Liver (tissue), 9 donors: ENCODE results near the gene PDE6B. TPM values are rescaled to one million over a fixed set of nuclear protein-coding genes. Genes with fewer than 3 reads are reported as not detected.

Source experiments
- DNase-seq: peaks from one replicate; pipeline ENCODE4 v3.0.0-alpha.2; 2017; ENCODE audit warnings: low spot score
- H3K27ac ChIP-seq, 2 donors: one replicate each; pipeline ENCODE4 v1.7.0; 2013; ENCODE audit warnings: inconsistent platforms in 2 of 2, low read length in 2 of 2, control low read depth in 1 of 2, low read depth in 1 of 2, mild to moderate bottlenecking in 1 of 2
- H3K27me3 ChIP-seq, 4 donors: one replicate each; pipeline versions ENCODE4 v1.6.1 to v1.7.0; 2013; ENCODE audit warnings: low read length in 3 of 4, inconsistent platforms in 1 of 4, mild to moderate bottlenecking in 1 of 4, moderate library complexity in 1 of 4; ENCODE audit not compliant: control insufficient read depth in 4 of 4, insufficient read depth in 4 of 4
- H3K36me3 ChIP-seq, 4 donors: one replicate each; pipeline versions ENCODE4 v1.6.1 to v1.7.0; 2013; ENCODE audit warnings: low read length in 3 of 4, mild to moderate bottlenecking in 3 of 4, low read depth in 1 of 4, moderate library complexity in 1 of 4; ENCODE audit not compliant: control insufficient read depth in 4 of 4, insufficient read depth in 3 of 4
- H3K4me1 ChIP-seq, 4 donors: one replicate each; pipeline versions ENCODE4 v1.6.1 to v1.7.0; 2013; ENCODE audit warnings: low read length in 3 of 4, mild to moderate bottlenecking in 3 of 4, moderate library complexity in 1 of 4; ENCODE audit not compliant: control insufficient read depth in 4 of 4, insufficient read depth in 4 of 4
- H3K4me3 ChIP-seq, 3 donors: one replicate each; pipeline versions ENCODE4 v1.6.1 to v1.7.0; 2013; ENCODE audit warnings: low read length in 3 of 3, control low read depth in 1 of 3, low read depth in 1 of 3, mild to moderate bottlenecking in 1 of 3
- H3K9ac ChIP-seq, 2 donors: one replicate each; pipeline ENCODE4 v1.7.0; 2013; ENCODE audit warnings: low read length in 2 of 2, mild to moderate bottlenecking in 2 of 2, moderate library complexity in 2 of 2, control low read depth in 1 of 2, low read depth in 1 of 2
- H3K9me3 ChIP-seq, 4 donors: one replicate each; pipeline versions ENCODE4 v1.6.1 to v1.7.0; 2013; ENCODE audit warnings: low read length in 3 of 4; ENCODE audit not compliant: control insufficient read depth in 4 of 4
- ATF3 ChIP-seq: IDR thresholded peaks from 2 replicates; pipeline ENCODE4 v1.6.1; 2016; ENCODE audit warnings: antibody characterized with exemption
- CTCF ChIP-seq: fragments of 150-350 bp; IDR thresholded peaks from 2 replicates; pipeline ENCODE4 v1.5.1; 2017; ENCODE audit warnings: improper control_type of control experiment, low read depth, low read length; ENCODE audit not compliant: missing input control
- FOXA1 ChIP-seq: IDR thresholded peaks from 2 replicates; pipeline ENCODE4 v1.6.1; 2016; ENCODE audit warnings: antibody characterized with exemption
- FOXA2 ChIP-seq: IDR thresholded peaks from 2 replicates; pipeline ENCODE4 v1.6.1; 2016; ENCODE audit warnings: antibody characterized with exemption
- GABPA ChIP-seq, 2 donors: IDR thresholded peaks in 1 of 2; conservative IDR thresholded peaks in 1 of 2; 2 replicates each; pipeline ENCODE4 v1.6.1; 2016; ENCODE audit warnings: antibody characterized with exemption in 2 of 2, mild to moderate bottlenecking in 1 of 2, moderate library complexity in 1 of 2
- HNF4A ChIP-seq, 2 donors: conservative IDR thresholded peaks; 2 replicates each; pipeline ENCODE4 v1.6.1; 2016; ENCODE audit warnings: antibody characterized with exemption in 2 of 2, mild to moderate bottlenecking in 2 of 2
- HNF4G ChIP-seq: IDR thresholded peaks from 2 replicates; pipeline ENCODE4 v1.6.1; 2016; ENCODE audit warnings: antibody characterized with exemption
- MAX ChIP-seq: IDR thresholded peaks from 2 replicates; pipeline ENCODE4 v1.6.1; 2016; ENCODE audit warnings: antibody characterized with exemption
- REST ChIP-seq: IDR thresholded peaks from 2 replicates; pipeline ENCODE4 v1.6.1; 2016; ENCODE audit warnings: antibody characterized with exemption, mild to moderate bottlenecking
- RXRA ChIP-seq, 2 donors: IDR thresholded peaks; 2 replicates each; pipeline ENCODE4 v1.6.1; 2017 to 2018; ENCODE audit warnings: antibody characterized with exemption in 2 of 2, mild to moderate bottlenecking in 1 of 2
- SP1 ChIP-seq: IDR thresholded peaks from 2 replicates; pipeline ENCODE4 v1.6.1; 2018; ENCODE audit warnings: antibody characterized with exemption, mild to moderate bottlenecking
- TAF1 ChIP-seq: conservative IDR thresholded peaks from 2 replicates; pipeline ENCODE4 v1.6.1; 2016; ENCODE audit warnings: antibody characterized with exemption, mild to moderate bottlenecking
- YY1 ChIP-seq: IDR thresholded peaks from 2 replicates; pipeline ENCODE4 v1.6.1; 2016; ENCODE audit warnings: antibody characterized with exemption, mild to moderate bottlenecking
- ZBTB33 ChIP-seq: IDR thresholded peaks from 2 replicates; pipeline ENCODE4 v1.6.1; 2016; ENCODE audit warnings: antibody characterized with exemption
- WGBS: extraction: QIAGEN DNeasy Blood & Tissue Kit; methylation state at CpG from one replicate; pipeline ENCODE4 v1.1.7; 2013; 5-methylcytosine and 5-hydroxymethylcytosine counted together
- polyA plus RNA-seq, 2 donors: library from polyadenylated mRNA; stranded (reverse) in 1 of 2; unstranded in 1 of 2; fragments of 200-250 nt in 1 of 2; fragments of >200 nt in 1 of 2; fragmentation: Nextera tagmentation in 1 of 2; extraction: Ambion mirVana in 1 of 2; gene quantifications; one replicate each; pipeline versions ENCODE4 v1.2.1 to v1.2.3, GENCODE V29; 2013 to 2015
- total RNA-seq, 2 donors: library from RNA; depleted of rRNA; stranded (reverse); fragments of >200 nt; gene quantifications; one replicate each; pipeline ENCODE4 v1.2.3, GENCODE V29; 2014
- donor health status: healthy.
- donor health status: healthy.
- donor health status: healthy.
- donor health status: healthy.
- donor health status: healthy.

The PDE6B gene
- total and polyA plus RNA-seq, 4 donors: 0.28 to 7.3 (median 0.49) TPM

GRCh38 chr4:675980-676870 is 50.9 kb downstream of the PDE6B start:
- TF ChIP-seq ATF3 (no peak), FOXA2 (no peak), HNF4G (no peak), FOXA1 (no peak), RXRA (IDR thresholded peaks at IDR 0.05) (no peak), MAX (no peak), YY1 (no peak), ZBTB33 (no peak), GABPA (IDR thresholded peaks at IDR 0.05 in 1 of 2, conservative IDR thresholded peaks at IDR 0.05 in 1 of 2) (no peak), REST (no peak), TAF1 (no peak)
- H3K4me3 ChIP-seq: no peak overlapping the region
- H3K9me3 ChIP-seq: no peaks in the 10 kb centered on the region
- no peak for DNase-seq
- H3K27ac ChIP-seq: no peak overlapping the region
- H3K36me3 ChIP-seq: peaks cover 5 to 15% (median 11%) of the 10 kb centered on the region in 4 donors
- no peak overlapping the region for H3K9ac ChIP-seq
- 83% methylated on average over 19 of the region's 19 CpGs for WGBS
- H3K4me1 ChIP-seq: peaks cover 13 to 25% (median 17%) of the 10 kb centered on the region in 4 donors
- no peaks in the 10 kb centered on the region for H3K27me3 ChIP-seq

- Histone ChIP-seq H3K9ac (no peak overlapping the region), H3K36me3 (peaks cover 3 to 8% (median 5%) of the 10 kb centered on the region in 4 donors), H3K9me3 (no peaks in the 10 kb centered on the region), H3K27me3 (no peaks in the 10 kb centered on the region), H3K4me1 (peaks cover 13 to 25% (median 18%) of the 10 kb centered on the region in 4 donors), H3K27ac (no peak overlapping the region), H3K4me3 (no peak overlapping the region)
- 87% methylated on average over 8 of the region's 8 CpGs for WGBS
- no peak for DNase-seq
- TF ChIP-seq SP1: no peak
- TF ChIP-seq FOXA2: no peak
- no peak for TF ChIP-seq HNF4G
- TF ChIP-seq FOXA1: no peak
- no peak for TF ChIP-seq RXRA (IDR thresholded peaks at IDR 0.05)
- TF ChIP-seq GABPA (IDR thresholded peaks at IDR 0.05 in 1 of 2, conservative IDR thresholded peaks at IDR 0.05 in 1 of 2): no peak
- no peak for TF ChIP-seq TAF1
- no peak for TF ChIP-seq YY1
- TF ChIP-seq ATF3: no peak
- no peak for TF ChIP-seq HNF4A (conservative IDR thresholded peaks at IDR 0.05)
- TF ChIP-seq ZBTB33: no peak
- no peak for TF ChIP-seq CTCF
Observed at GRCh38 chr4:676871-677235, 51.5 kb downstream of the PDE6B start.
